GM21528 (cell line): ENCODE results near the gene DNAH6.

Experiments
- ATAC-seq: cut with Tn5 transposase; IDR thresholded peaks from one replicate; pipeline ENCODE4 v1.9.1; 2021; ENCODE audit warnings: mild to moderate bottlenecking, moderate library complexity; ENCODE audit not compliant: unreplicated experiment, low FRiP score

Gene DNAH6

DNA sequence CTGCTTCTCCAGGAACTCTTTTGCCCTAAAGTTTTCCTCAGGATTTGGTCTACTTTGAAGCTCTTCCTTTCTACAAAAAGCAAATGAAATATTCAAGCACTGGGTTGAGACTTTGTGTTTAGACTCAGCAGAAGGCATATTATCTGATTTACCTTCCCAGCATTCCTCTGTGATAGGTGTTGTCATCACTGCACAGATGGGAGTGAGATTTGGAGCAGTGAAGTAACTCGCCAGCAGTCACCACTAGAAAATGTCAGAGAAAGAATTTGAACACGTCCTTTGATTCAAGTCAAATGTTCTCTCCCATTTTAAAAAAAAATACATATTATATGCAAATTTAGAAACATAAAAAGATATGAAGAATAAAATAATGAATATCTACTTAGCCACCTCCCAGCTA is 112.2 kb downstream of the DNAH6 start:
- no peak for ATAC-seq

DNA sequence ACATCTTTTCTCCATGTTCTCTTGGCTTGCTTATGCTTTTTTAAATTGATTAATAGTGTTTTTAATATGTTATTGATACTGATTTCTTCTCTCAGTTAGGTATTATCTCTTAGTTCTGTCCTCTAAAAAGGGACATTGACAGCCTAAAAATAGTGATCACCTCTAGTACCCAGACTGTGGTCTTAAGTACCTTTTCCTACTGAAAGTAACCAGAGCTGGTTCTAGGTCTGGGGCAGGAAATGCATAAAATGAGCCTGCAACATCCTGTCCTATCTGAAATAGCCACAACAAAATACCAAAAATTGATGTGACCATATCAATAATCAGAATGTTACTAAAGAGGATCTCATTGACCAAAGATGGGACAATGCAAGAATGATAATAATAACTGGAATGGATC is 113.3 kb downstream of the DNAH6 start:
- ATAC-seq, result no peak

DNA sequence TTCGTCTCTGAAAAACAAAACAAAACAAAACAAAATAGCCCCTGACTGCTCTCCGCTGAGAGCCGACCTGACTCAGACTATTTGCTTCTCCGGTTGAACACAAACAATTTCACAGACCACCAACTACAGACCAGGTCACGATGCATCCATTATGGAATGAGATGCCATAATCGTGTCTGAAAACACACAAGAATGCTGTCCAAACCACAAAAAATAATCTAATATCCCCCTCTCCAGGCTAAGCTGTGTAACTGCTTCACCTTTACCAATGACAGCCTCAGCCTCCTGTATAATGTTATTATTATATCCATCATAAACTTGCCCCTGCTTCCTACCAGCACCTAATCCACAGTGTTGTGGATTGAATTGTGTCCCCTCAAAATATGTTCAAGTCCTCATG is 114.7 kb downstream of the DNAH6 start:
- no peak for ATAC-seq

DNA sequence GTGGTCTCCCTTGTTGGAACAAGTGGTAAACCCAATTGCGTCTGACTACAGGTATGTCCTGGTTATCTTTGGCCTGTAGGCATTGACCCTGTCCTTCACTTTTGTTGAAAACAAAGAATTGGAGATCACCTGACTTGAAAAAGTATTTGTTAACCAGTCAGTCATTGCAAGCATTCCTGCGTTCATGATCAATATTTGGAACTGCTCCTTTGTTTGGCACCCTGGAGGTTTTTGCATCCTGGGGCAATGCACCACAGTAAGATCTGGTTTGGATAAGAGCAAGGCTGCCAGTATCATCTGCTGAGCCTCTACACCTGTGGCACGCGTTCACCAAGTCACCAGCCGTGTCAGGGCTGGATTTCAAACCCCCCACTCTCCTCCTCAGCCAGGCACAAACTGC is 115.7 kb downstream of the DNAH6 start:
- ATAC-seq, result no peak

DNA sequence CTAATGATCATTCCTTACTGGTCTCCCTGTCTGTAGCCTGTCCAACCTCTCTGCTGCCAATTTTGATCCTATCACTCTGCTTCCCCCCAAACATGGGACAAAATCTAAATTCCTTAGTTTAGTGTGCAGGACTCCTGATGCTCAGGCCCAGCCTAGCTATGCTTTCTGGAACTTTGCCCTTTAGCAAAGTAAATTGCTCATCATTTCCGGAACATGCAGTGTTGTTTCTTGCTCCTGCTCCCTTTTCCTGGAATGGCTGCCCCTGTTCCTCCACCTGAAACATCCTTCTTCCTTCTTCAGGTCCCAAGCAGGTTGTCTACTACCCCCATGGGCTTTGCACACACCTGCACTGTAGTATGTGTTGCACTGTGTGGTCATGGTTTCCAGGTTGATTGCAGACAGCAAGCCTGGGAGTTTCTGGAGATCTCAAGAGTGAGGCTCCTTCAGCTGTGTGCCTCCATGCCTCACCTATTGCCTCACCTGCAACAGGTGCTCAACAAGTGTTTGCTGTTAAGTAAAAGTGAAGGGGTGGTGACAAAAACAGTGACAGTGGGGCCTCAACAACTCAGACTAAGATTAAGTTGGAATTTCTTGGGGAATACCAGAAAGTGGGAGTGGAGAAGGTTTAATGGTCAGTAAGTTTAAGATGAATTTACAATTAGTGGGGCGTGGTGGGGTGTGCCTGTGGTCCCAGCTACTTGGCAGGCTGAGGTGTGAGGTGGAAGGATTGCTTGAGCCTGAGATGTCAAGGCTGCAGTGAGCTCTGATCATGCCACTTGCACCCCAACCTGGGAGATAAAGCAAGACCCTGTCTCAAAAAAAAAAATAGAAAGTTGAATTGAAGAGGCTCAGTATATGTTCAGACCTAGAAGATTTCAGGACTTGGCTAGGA is 120.0 kb downstream of the DNAH6 start:
- no peak for ATAC-seq

DNA sequence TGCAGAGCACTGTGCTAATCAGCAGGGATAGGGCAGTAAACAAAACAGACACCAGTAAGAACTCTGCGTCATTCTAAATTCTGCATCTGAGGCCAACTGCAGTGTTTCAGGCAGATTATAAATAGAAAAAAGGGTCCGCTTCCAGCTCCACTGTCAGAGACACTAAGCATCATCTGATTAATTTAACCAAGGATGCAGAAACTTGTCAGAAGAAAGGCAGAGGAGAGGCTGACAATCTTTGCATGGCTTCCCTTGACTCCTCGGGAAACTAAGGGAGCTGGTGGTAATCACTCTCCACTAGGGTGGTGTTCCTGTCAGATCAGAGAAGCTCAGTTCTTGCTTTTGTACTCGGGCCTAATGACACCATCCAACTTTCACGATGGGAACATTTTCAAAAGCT is 123.5 kb downstream of the DNAH6 start:
- ATAC-seq, result no peak

DNA sequence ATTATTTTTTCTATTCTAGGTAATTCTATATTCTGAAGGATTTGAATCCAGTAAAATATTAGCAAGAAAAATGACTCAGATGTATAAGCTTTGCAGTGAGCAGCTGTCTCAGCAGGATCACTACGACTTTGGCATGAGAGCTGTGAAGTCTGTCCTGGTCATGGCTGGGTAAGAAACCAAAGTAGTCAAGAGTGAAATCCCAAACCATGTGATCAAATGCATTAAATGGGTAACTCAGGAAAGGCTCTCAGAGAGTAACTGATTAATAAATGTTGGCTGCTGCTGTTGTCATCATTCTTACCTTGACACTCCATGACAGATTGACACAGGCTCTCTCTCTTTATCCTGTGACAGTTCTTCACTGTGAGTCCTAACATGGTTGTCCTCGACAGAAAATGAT is 124.1 kb downstream of the DNAH6 start:
- no peak for ATAC-seq

DNA sequence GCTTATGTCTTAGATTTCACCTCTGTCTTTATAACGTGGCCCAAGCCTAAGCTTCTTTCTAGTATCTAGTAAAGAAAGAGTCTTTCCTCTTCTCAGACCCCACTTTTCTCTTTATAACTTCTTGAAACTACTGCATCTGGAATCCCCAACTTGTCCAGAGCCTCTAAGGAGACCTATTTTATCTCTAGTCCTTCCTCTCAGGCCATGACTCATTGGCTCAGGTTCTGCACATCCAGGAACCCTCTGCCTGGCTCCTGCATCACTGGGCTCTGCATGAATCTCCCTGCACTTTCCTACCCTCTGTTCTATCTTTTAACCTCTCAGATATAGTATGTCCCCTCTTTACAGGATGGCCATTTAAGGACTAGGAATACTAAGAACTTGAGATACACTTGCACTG is 124.7 kb downstream of the DNAH6 start:
- no peak for ATAC-seq

DNA sequence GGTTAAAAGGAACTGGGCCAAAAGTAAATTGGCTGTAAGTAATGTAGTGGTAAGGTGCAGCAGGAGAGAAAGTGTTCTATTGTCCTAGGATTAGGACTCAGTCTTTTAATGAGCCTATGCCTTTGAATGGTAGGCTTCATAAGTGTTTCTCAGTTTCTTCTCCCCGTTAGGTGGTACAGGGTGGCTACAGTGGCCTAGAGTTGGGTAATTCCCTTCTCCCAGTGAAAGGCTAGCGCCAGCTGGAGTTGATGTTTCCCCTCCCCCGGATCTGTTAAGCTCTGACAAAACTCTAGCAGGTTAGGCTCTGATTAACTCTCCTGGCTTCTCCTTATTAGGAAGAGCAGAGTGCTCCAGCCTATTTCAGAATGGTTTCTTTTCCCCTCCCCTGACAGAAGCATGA is 127.7 kb downstream of the DNAH6 start:
- no peak for ATAC-seq

DNA sequence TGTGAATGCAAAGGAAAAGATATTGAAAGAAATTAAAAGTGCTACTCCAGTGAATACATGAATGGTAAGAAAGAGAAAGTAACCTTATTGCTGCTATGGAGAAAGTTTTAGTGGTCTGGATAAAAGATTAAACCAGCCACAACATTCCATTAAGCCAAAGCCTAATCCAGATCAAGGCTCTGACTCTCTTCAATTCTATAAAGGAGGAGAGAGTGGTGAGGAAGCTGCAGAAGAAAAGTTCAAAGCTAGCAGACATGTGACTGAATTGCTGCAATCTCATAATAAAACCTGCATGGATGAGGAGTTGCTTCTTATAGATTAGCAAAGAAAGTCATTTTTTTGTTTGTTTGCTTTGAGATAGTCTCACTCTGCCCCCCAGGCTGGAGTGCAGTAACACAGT is 130.2 kb downstream of the DNAH6 start:
- no peak for ATAC-seq

DNA sequence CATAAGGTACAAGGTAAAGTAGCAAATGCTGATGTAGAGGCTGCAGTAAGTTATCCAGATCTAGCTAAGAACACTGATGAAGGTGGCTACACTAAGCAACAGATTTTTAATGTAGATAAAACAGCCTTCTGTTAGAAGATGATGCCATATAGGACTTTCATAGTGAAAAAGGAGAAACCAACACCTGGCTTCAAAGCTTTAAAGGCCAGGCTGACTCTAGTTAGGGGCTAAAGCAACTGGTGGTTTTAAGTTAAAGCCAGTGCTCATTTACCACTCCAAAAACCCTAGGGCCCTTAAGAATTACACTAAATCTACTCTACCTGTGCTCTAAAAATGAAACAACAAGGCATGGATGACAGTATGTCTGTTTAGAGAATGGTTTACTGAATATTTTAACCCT is 131.0 kb downstream of the DNAH6 start:
- no peak for ATAC-seq

DNA sequence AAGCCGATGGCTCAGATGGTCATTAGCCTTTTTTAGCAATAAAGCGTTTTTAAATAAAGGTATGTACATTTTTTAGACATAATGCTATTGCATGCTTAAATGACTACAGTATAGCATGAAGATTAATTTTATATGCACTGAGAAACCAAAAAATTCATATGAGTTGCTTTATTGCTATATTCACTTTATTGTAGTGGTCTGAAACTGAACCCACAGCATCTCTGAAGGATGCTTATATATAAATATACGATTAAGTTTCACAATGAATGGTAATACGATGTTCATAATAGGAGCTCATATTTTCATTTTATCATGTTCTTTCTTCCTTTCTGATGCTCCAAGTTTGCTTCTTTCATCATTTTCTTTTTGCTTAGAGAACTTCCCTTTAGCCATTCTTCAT is 132.8 kb downstream of the DNAH6 start:
- no peak for ATAC-seq

DNA sequence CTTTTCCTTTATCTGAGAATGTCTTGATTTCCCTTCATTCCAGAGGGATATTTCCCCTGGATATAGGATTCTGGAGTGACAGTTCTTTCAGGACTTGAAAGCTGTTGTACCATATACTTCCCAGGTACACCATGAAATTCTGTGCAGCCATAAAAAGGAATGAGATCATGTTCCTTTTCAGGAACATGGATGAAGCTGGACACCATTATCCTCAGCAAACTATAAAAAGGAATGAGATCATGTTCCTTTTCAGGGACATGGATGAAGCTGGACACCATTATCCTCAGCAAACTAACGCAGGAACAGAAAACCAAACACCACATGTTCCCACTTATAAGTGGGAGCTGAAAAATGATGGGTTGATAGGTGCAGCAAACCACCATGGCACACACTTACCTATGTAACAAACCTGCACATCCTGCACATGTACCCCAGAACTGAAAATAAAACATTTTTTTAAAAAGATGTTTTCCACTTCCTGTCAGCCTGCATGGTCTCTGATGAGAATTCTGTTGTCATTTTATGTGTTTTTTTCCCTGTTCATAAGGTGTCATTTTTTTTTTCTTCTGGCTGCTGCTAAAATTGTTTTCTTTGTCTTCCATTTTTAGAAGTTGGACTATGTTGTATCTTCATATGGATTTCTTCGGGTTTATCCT is 133.3 kb downstream of the DNAH6 start:
- no peak for ATAC-seq

DNA sequence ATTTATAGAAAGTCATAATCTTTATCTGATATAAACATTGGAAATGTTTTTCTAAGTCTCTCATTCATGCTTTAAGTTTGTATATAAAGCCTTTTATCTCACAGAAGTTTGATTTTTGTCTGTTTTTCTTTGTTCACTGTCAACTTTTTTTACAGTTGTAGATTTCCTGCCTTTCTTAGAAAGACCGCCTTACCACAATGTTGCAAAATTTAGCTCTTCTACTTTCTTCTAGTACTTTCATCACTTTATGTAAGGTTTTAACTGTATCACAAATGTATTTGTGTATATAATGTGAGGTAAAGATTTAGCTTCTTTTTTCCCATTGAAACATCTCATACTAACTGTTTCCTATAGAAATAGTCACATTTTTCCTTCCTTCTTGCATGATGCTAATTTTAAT is 136.1 kb downstream of the DNAH6 start:
- no peak for ATAC-seq

DNA sequence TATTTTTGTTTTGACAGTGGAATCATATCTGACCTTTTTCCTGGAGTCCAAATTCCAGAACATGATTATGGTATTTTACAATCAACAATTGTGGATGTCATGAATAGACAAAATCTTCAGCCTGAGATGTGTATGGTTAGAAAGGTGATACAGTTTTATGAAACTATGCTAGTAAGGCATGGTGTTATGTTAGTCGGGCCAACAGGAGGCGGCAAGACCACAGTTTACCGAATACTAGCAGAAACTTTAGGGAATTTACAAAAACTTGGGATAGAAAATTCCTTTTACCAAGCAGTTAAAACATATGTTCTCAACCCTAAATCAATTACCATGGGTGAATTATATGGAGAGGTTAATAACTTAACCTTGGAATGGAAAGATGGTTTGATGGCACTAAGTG is 137.0 kb downstream of the DNAH6 start:
- no peak for ATAC-seq

DNA sequence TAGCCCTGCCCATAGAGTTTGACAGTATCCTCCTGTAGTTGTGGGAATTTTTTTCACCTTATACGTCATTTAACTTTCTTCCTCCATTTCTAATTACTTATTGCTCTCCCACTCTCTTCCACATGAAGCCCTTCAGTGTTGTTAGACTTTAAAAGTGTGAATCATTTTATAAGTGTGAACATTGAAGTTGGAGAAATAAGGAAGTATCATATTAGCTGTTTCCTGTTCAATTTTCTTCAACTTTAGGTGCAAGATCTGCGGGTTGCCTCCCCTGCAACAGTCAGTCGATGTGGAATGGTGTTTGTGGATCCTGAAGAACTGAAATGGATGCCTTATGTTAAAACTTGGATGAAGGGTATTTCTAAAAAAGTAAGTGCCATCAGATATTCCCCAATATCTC is 138.1 kb downstream of the DNAH6 start:
- no peak for ATAC-seq

DNA sequence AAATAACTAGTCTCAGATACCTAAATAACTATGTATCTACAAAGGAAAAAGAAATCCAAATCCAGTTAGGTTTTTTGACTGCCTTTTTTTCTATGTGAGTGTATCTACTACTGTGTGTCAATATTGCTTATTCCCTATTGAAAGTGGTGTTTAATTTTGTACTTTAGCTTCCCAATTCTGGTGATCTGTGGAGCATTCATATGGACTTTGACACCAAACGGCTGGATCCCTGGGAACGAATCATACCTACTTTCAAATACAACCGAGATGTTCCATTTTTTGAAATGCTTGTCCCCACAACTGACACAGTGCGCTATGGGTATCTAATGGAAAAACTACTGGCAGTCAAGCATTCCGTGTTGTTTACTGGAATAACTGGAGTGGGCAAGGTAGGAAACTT is 152.8 kb downstream of the DNAH6 start:
- no peak for ATAC-seq

DNA sequence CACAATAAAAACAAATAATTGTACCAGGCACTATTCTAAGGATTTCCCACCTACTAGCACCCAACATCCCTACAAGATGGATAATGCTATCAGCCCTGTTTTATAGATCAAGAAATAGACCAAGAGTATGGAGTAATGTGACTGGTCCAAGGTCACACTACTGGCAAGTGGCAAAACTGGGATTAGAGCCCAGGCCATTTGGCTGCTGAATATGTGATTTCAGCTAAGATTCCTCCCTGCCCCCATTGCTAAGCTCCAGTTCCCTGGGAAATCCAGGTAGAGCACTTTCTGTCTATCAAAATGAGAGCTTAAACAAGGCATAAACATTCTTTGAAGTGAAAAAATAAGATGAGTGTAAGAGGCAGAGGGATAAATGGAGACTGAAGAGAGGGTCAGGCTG is 157.8 kb downstream of the DNAH6 start:
- no peak for ATAC-seq

DNA sequence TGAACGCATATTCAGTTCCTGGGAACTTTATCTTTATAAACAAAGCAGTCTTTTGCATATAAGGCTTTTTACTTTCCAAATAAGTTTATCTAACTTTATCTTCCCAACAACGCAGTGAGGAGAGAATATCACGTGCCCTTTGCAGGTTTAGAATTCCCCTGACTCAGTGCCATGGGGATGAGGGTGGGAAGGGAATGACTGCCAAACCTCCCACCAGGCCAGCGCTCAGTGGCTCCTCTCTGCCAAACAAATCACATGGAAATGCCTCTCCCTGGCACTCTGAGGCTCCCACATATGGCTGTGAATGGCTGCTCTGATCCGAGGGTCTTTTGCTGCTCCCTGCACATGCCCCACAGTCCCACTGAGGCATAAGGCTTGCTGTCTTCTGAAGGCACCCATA is 158.3 kb downstream of the DNAH6 start:
- ATAC-seq, result no peak

DNA sequence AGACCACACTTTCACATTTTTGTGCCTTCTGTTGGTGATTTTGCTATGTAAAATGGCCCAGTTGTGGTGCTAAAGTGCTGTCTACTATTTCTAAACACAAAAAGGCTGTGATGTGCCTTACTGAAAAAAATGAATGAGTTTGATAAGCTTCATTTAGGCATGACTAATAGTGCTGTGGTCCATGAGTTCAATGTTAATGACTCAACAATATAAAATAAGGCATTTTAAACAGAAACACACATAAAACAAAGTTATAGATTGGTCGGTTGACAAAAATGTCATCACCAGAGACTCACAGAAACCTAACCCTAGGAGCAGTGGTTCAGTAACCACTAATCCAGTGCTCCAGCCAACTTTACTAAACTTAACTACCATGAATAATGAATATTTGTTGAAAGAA is 160.0 kb downstream of the DNAH6 start:
- ATAC-seq, result no peak

DNA sequence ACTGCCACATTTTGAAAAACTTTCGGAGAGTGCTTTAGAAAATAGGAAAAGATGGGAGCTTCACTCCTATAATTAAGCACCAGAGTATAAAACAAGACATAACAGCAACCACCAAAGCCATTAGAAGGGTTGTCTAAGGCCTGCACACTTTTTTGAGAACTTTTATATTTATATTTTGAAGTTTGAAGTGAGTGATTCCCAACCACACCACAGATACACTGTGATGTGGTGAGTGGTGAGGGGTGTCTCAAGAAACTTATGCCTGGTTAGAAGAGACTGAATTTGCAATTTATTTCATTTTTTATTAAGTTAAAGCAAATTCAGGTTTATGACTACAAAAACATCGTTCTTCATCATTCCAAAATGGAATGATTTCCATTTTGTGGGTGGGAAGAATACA is 161.9 kb downstream of the DNAH6 start:
- no peak for ATAC-seq

DNA sequence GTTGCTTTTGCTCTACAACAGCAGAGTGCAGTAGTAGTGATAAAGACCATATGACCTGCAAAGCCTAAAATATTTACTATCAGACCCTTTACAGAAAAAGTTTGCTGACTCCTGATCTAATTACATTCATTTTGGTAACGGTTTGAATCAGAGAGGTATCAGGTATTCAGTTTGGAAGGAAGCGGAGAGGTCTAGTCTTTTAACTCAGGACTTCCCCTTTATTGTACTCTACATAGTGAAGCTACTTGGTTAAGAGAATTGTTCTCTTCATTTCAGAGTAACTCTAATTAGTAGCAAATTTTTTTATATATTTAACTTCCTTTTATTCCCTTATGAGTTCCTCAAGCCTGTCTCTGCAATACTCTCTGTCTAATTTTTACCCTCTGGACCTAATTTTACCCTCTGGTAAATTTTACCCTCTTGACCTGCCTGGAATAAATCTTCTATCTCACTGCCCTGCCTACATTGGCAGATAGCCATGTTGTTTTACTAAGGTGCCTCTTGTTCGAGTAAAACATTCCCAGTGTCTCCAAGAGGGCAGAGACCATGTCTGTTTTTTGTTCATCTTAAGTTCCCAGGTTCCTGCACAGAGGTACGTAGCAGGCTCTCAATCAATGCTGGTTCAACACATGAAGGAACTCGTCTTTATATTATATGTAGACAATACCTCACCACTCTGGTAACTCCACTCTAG is 170.6 kb downstream of the DNAH6 start:
- no peak for ATAC-seq
